ENCODE results near the gene JPH2.

JPH2 gene

DNA sequence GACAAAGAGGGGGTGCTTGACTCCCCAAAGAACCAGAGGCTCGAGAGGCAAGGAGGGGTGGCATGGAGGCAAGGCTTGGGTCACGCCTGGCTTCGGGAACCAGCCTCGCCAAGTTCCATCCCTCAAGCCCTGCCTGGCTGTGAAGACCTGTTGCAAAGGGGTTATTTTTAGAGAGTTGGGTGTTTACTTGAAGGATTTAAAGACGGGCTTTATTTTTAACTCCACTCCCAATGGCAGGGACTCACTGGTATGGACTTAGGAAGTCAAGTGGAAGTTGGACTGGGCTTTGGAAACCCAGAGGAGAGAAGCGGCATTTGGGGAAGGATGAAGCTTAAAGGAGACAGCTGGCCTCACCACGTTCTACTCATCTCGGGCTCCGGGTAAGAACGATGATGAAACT lies 43.1 kb downstream of the JPH2 start:
- TF ChIP-seq, protein P1, sequence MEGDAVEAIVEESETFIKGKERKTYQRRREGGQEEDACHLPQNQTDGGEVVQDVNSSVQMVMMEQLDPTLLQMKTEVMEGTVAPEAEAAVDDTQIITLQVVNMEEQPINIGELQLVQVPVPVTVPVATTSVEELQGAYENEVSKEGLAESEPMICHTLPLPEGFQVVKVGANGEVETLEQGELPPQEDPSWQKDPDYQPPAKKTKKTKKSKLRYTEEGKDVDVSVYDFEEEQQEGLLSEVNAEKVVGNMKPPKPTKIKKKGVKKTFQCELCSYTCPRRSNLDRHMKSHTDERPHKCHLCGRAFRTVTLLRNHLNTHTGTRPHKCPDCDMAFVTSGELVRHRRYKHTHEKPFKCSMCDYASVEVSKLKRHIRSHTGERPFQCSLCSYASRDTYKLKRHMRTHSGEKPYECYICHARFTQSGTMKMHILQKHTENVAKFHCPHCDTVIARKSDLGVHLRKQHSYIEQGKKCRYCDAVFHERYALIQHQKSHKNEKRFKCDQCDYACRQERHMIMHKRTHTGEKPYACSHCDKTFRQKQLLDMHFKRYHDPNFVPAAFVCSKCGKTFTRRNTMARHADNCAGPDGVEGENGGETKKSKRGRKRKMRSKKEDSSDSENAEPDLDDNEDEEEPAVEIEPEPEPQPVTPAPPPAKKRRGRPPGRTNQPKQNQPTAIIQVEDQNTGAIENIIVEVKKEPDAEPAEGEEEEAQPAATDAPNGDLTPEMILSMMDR (IDR thresholded peaks at IDR 0.05), result no peak
- no peaks in the 10 kb centered on the region for H3K36me3 Mint-ChIP-seq (ENCODE audit: low read depth)
- H3K9me3 Mint-ChIP-seq, result no peaks in the 10 kb centered on the region
- H3K27ac Mint-ChIP-seq, result no peak overlapping the region
- no peaks in the 10 kb centered on the region for H3K27me3 Mint-ChIP-seq (ENCODE audit: low read depth, poor library complexity)
- peaks cover 61% of the 10 kb centered on the region for H3K4me1 Mint-ChIP-seq
- no peak for DNase-seq
- H3K4me3 Mint-ChIP-seq, result no peak overlapping the region

DNA sequence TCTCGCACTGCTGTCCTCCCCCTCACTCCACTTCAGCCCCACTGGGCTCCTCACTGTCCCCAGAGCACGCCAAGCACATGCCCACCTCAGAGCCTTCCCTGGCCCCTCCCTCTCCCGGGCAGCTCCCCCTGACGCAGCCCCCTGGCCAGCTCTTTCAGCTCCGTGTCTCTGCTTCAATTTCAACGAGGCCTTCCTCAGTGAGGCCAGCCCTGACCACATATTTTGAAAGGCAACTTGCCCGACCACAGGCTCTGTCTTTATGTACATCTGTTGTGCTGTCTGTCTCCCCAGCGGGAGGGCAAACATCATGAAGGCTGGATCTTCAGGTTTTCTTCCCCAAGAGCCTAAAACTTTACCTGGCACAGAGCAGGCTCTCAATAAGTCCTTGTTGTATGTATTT lies 44.6 kb downstream of the JPH2 start:
- Mint-ChIP-seq H3K9me3 (no peaks in the 10 kb centered on the region), H3K27ac (peak overlapping the region; percentile 96), H3K4me1 (peaks cover 67% of the 10 kb centered on the region), H3K36me3 (ENCODE audit: low read depth) (no peaks in the 10 kb centered on the region), H3K27me3 (ENCODE audit: low read depth, poor library complexity) (no peaks in the 10 kb centered on the region), H3K4me3 (no peak overlapping the region)
- peak; percentile 53 for DNase-seq
- TF ChIP-seq, protein P1 (IDR thresholded peaks at IDR 0.05), result no peak

DNA sequence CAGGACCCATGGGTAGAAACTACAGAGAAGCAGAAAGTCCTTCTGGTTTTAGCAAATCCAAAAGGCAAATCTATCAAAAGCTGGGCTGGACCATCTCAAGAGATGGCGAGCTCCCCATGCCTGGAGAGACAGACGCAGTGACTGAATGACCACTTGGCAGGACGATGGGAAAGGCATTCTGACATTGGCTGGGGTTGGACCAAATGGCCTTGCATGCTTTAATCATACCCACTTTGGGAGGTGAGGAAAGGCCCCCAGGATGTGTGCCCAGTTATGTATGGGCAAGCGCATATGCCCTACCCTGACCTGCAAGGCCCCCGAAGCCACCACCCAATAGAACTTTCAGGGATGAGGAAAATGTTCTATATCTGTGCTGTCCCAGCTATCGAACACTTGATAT lies 45.1 kb downstream of the JPH2 start:
- no peaks in the 10 kb centered on the region for H3K36me3 Mint-ChIP-seq (ENCODE audit: low read depth)
- H3K4me1 Mint-ChIP-seq, result peaks cover 70% of the 10 kb centered on the region
- no peak overlapping the region for H3K27ac Mint-ChIP-seq

DNA sequence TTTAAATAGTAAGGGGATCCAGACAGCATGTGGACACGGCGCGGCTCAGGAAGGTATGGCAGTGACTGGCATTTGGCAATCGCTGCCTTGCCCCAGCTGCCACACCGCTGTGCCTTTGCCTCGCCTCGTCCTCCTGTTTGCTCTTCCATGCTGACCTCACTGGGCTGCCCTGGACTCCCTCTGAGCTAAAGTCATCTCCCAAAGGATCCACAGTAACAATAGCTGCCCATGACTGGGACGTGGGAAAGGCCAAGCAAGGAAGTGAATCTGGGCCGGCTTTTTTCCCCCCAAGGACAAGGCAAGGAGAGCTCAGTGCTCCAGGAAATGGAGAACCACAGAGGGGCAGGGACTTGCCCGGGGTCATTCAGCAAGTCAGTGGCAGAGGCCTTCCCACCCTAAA lies 48.1 kb downstream of the JPH2 start:
- no peak for DNase-seq
- no peak overlapping the region for H3K27ac Mint-ChIP-seq
- no peaks in the 10 kb centered on the region for H3K27me3 Mint-ChIP-seq (ENCODE audit: low read depth, poor library complexity)
- no peak overlapping the region for H3K4me3 Mint-ChIP-seq
- peaks cover 54% of the 10 kb centered on the region for H3K4me1 Mint-ChIP-seq
- H3K9me3 Mint-ChIP-seq, result no peaks in the 10 kb centered on the region
- H3K36me3 Mint-ChIP-seq (ENCODE audit: low read depth), result no peaks in the 10 kb centered on the region
- TF ChIP-seq, protein P1 (IDR thresholded peaks at IDR 0.05), result no peak

More for the DNA sequence above, 45.1 kb downstream of the JPH2 start:
- Mint-ChIP-seq H3K9me3 (no peaks in the 10 kb centered on the region), H3K27me3 (ENCODE audit: low read depth, poor library complexity) (no peaks in the 10 kb centered on the region), H3K4me3 (no peak overlapping the region)
- TF ChIP-seq, protein P1 (IDR thresholded peaks at IDR 0.05), result no peak
- no peak for DNase-seq

DNA sequence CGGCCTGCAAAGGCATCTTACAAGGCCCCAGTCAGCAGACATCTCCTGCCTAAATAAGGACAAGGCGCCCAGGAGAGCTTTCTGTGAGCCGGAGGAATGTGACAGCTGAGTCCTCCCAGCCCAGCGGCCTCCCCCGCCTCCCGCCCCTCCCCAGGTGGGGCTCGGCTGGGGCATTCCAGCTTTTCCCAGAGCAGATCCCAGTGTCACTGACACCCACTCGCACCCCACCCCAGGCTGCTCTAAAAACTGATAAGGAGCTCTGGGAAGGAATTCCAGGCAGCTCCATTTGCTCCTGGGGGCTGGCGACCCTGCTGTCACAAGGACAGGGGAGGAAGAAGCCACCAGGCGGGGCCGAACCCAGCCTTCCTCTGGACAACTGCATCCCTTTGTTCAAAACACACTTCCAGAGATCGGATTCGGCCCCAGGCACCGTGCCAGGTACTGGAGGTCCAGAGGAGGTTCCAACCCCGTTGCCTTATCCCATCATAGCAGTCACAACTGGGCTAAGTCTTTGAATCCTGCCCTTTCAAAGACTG lies 49.7 kb downstream of the JPH2 start:
- Mint-ChIP-seq H3K36me3 (ENCODE audit: low read depth) (no peaks in the 10 kb centered on the region), H3K9me3 (no peaks in the 10 kb centered on the region), H3K27ac (no peak overlapping the region), H3K4me1 (peaks cover 46% of the 10 kb centered on the region), H3K4me3 (no peak overlapping the region), H3K27me3 (ENCODE audit: low read depth, poor library complexity) (no peaks in the 10 kb centered on the region)
- peak; percentile 65 for DNase-seq
- TF ChIP-seq, protein P1 (IDR thresholded peaks at IDR 0.05), result no peak

DNA sequence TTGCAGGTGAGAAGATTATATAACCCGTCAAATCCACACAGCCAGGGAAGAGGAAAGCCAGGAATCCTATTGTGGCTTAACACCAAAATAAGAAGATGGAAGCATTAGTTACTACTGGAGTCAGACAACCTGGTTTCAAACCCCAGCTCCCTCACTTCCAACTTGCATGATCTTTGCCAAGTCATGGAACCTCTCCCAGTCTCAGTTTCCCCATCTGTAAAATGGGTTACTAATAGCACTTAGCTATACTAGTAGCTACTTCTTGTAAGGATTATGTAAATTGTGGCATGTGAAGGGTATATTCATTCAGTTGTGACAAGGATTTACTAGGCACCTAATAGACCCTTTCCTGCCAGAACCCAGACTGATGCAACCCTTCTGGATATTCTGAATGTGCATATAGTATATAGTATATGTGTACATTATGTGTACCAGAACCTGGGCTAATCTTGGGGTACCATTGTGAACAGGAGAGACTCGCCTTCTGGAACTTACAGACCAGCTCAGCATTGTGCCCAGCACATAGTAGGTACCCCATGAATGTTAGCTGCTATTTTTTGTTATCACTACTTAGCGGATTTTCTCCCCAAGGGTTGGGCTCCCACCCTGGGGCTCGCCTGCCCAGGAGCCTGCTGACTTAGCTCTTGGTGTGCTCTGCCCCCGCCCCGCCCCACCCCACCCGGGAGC lies 50.3 kb downstream of the JPH2 start:
- TF ChIP-seq, protein P1 (IDR thresholded peaks at IDR 0.05), result no peak
- Mint-ChIP-seq H3K27ac (no peak overlapping the region), H3K36me3 (ENCODE audit: low read depth) (no peaks in the 10 kb centered on the region), H3K4me1 (peaks cover 39% of the 10 kb centered on the region), H3K9me3 (no peaks in the 10 kb centered on the region), H3K27me3 (ENCODE audit: low read depth, poor library complexity) (no peaks in the 10 kb centered on the region), H3K4me3 (no peak overlapping the region)
- no peak for DNase-seq

Measured in nephron progenitor cell (in vitro differentiated cells).